NK-92 treated with Interleukin-12 subunit alpha and Interleukin-12 subunit beta, amount 100 ng/mL, for 24 hours (cell line): ENCODE data around the gene BMP6.

Experiments
- DNase-seq: peaks from one replicate; lab custom pipeline; 2025; lab: John Stamatoyannopoulos, UW

Gene BMP6

GRCh38 chr6:7725849-7726415 lies at the start of gene BMP6:
Gene BMP6 (plus strand): TSS chr6:7726099. CDS start chr6:7726956, 857 bp downstream.
- no peak for DNase-seq

- DNase-seq = no peak
Observed at GRCh38 chr6:7677229-7677628, 48.7 kb upstream of the BMP6 start.

GRCh38 chr6:7680393-7681075 lies 45.4 kb upstream of the BMP6 start:
- DNase-seq = no peak

- DNase-seq = no peak
Observed at GRCh38 chr6:7681449-7681848, 44.5 kb upstream of the BMP6 start.

- no peak for DNase-seq
Observed at GRCh38 chr6:7684076-7684475, 41.8 kb upstream of the BMP6 start.

- DNase-seq = no peak
Observed at GRCh38 chr6:7684843-7685242, 41.1 kb upstream of the BMP6 start.

- no peak for DNase-seq
Observed at GRCh38 chr6:7685276-7685675, 40.6 kb upstream of the BMP6 start.

- no peak for DNase-seq
Observed at GRCh38 chr6:7687145-7688111, 38.5 kb upstream of the BMP6 start.

GRCh38 chr6:7691021-7691420 lies 34.9 kb upstream of the BMP6 start:
- DNase-seq = no peak

- DNase-seq = no peak
Observed at GRCh38 chr6:7691675-7692452, 34.0 kb upstream of the BMP6 start.

GRCh38 chr6:7692453-7692784 lies 33.5 kb upstream of the BMP6 start:
- DNase-seq = no peak

GRCh38 chr6:7693827-7694226 lies 32.1 kb upstream of the BMP6 start:
- no peak for DNase-seq

GRCh38 chr6:7696061-7696460 lies 29.8 kb upstream of the BMP6 start:
- DNase-seq = no peak

GRCh38 chr6:7697432-7697819 lies 28.5 kb upstream of the BMP6 start:
- no peak for DNase-seq

GRCh38 chr6:7697820-7698623 lies 27.9 kb upstream of the BMP6 start:
- no peak for DNase-seq

- no peak for DNase-seq
Observed at GRCh38 chr6:7701212-7701834, 24.6 kb upstream of the BMP6 start.

- DNase-seq = no peak
Observed at GRCh38 chr6:7703148-7703680, 22.7 kb upstream of the BMP6 start.

GRCh38 chr6:7705483-7705882 lies 20.4 kb upstream of the BMP6 start:
- no peak for DNase-seq

- DNase-seq = no peak
Observed at GRCh38 chr6:7706269-7706668, 19.6 kb upstream of the BMP6 start.

GRCh38 chr6:7707787-7708186 lies 18.1 kb upstream of the BMP6 start:
- no peak for DNase-seq
